NT2/D1 (cell line): ENCODE data around the gene C6orf15.

Source experiments
- SUZ12 ChIP-seq: IDR thresholded peaks from 2 replicates; pipeline ENCODE4 v1.6.1; 2011; ENCODE audit not compliant: insufficient read length, insufficient read depth; ENCODE audit errors: extremely low read depth
- YY1 ChIP-seq: IDR thresholded peaks from 2 replicates; pipeline ENCODE4 v1.6.1; 2011; ENCODE audit not compliant: insufficient read length, insufficient read depth
- ZNF274 ChIP-seq: IDR thresholded peaks from 2 replicates; pipeline ENCODE4 v1.6.1; 2011; ENCODE audit warnings: mild to moderate bottlenecking, low read depth, low read length

GRCh38 chr6:31161216-31162126 is 49.1 kb upstream of the C6orf15 start:
- TF ChIP-seq ZNF274 = no peak
- no peak for TF ChIP-seq YY1
- TF ChIP-seq SUZ12 = no peak
